ENCODE data around the gene CCDC181.
A peak's percentile ranks its signal among the peaks of the same experiment; 100 is the strongest.
"Not testable (repeated sequence)": the region's sequence is repeated elsewhere in the genome, so short reads cannot be mapped to it uniquely, and the experiment has no call there.

CCDC181 gene

GRCh38 chr1:169427081-169427641, at the start of gene CCDC181:
Gene CCDC181 (minus strand): TSS chr1:169427474. CDS start chr1:169424927, 2,547 bp downstream.
- peak; percentile 57 for DNase-seq (ENCODE audit: low read depth)

- DNase-seq (ENCODE audit: low read depth) = no peak
Measured at GRCh38 chr1:169475806-169476387, 48.6 kb upstream of the CCDC181 start.

- DNase-seq (ENCODE audit: low read depth) = no peak
Measured at GRCh38 chr1:169474302-169474995, 47.2 kb upstream of the CCDC181 start.

GRCh38 chr1:169473347-169473746, 46.1 kb upstream of the CCDC181 start:
- DNase-seq (ENCODE audit: low read depth) = no peak

- DNase-seq (ENCODE audit: low read depth) = no peak
Measured at GRCh38 chr1:169472738-169473137, 45.5 kb upstream of the CCDC181 start.

- DNase-seq (ENCODE audit: low read depth) = no peak
Measured at GRCh38 chr1:169468982-169469381, 41.7 kb upstream of the CCDC181 start.

GRCh38 chr1:169466259-169467230, 39.3 kb upstream of the CCDC181 start:
- DNase-seq (ENCODE audit: low read depth) = no peak

- no peak for DNase-seq (ENCODE audit: low read depth)
Measured at GRCh38 chr1:169465281-169465680, 38.0 kb upstream of the CCDC181 start.

GRCh38 chr1:169462385-169462784, 35.1 kb upstream of the CCDC181 start:
- DNase-seq (ENCODE audit: low read depth) = no peak

GRCh38 chr1:169461390-169462000, 34.2 kb upstream of the CCDC181 start:
- DNase-seq (ENCODE audit: low read depth) = no peak

GRCh38 chr1:169460191-169460833, 33.0 kb upstream of the CCDC181 start:
- DNase-seq (ENCODE audit: low read depth) = peak; percentile 7

- DNase-seq (ENCODE audit: low read depth) = no peak
Measured at GRCh38 chr1:169457443-169457842, 30.2 kb upstream of the CCDC181 start.

GRCh38 chr1:169456029-169456428, 28.8 kb upstream of the CCDC181 start:
- no peak for DNase-seq (ENCODE audit: low read depth)

GRCh38 chr1:169452921-169453320, 25.6 kb upstream of the CCDC181 start:
- DNase-seq (ENCODE audit: low read depth) = no peak

- no peak for DNase-seq (ENCODE audit: low read depth)
Measured at GRCh38 chr1:169451218-169451824, 24.0 kb upstream of the CCDC181 start.

GRCh38 chr1:169443923-169444322, 16.6 kb upstream of the CCDC181 start:
- DNase-seq (ENCODE audit: low read depth) = no peak

- DNase-seq (ENCODE audit: low read depth) = no peak
Measured at GRCh38 chr1:169426174-169426705, 1.0 kb downstream of the CCDC181 start.

- no peak for DNase-seq (ENCODE audit: low read depth)
Measured at GRCh38 chr1:169421309-169421708, 6.0 kb downstream of the CCDC181 start.

GRCh38 chr1:169414952-169415351, 12.3 kb downstream of the CCDC181 start:
- no peak for DNase-seq (ENCODE audit: low read depth)

- DNase-seq (ENCODE audit: low read depth) = not testable (repeated sequence)
Measured at GRCh38 chr1:169408340-169408739, 18.9 kb downstream of the CCDC181 start.

GRCh38 chr1:169402578-169402977, 24.7 kb downstream of the CCDC181 start:
- not testable (repeated sequence) for DNase-seq (ENCODE audit: low read depth)

Measured in stimulated activated CD8-positive, alpha-beta memory T cell treated with anti-CD3 and anti-CD28 coated beads, Interleukin-4, amount 100 ng/mL, for 24 hours (primary cell).